GM12891 (cell line): Measurements from ENCODE around the gene MGAT5.

Source experiments
- POLR2A ChIP-seq: IDR thresholded peaks from 2 replicates; pipeline ENCODE4 v1.6.1; 2011; ENCODE audit warnings: low read depth, low read length, control low read depth
- POLR2AphosphoS5 ChIP-seq: IDR thresholded peaks from 2 replicates; pipeline ENCODE4 v1.6.1; 2011; ENCODE audit warnings: low read depth, low read length, control low read depth
- POU2F2 ChIP-seq: IDR thresholded peaks from 2 replicates; pipeline ENCODE4 v1.6.1; 2011; ENCODE audit warnings: low read depth, mild to moderate bottlenecking, control low read depth, low read length, moderate library complexity
- SPI1 ChIP-seq: IDR thresholded peaks from 2 replicates; pipeline ENCODE4 v1.6.1; 2011; ENCODE audit warnings: low read depth, low read length, control low read depth
- TAF1 ChIP-seq: IDR thresholded peaks from 2 replicates; pipeline ENCODE4 v1.6.1; 2011; ENCODE audit warnings: low read depth, low read length, control low read depth

GRCh38 chr2:134381141-134381540 lies 127.3 kb downstream of the MGAT5 start:
- TF ChIP-seq POLR2AphosphoS5, result no peak
- no peak for TF ChIP-seq POLR2A
- TF ChIP-seq TAF1, result no peak
- no peak for TF ChIP-seq POU2F2
- TF ChIP-seq SPI1, result no peak
